Skeletal muscle cell (primary cell): Measurements from ENCODE around the gene IHH.

ENCODE experiments used
- DNase-seq: peaks from one replicate; pipeline ENCODE4 v3.0.0-alpha.2; 2010; ENCODE audit warnings: low read depth
- H3K4me3 ChIP-seq: 2 replicates; pipeline ENCODE4 v1.5.1; 2011; ENCODE audit warnings: low read depth, mild to moderate bottlenecking, control low read depth, low read length, moderate library complexity

Gene IHH

DNA sequence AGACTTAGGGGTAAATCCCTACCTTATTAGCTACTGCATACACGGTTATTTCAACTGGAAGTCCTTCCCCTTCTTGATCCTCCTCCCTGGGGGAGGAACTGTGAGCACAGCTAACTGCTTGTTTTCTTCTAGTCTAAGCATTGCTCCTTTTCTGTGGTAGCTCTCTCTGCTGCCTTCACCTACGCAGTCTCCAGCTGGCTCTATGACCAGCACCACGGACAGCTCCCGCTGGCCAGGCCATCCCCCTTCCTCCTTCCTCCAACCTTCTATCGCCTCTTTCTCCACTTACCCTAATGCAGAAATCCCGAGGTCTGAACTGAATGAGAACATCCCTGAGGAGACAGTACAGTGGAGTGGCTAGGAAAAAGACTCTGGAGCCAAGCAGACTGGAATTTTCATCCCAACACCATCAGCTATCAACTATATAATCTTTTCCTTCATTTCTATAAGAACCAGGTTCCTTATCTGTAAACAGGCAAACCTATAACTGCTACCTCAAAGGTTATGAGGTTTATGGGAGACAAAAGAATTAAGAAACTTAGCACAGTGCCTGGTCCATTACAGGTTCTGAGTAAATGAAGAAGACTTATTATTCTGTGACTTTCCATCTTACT lies 14.7 kb downstream of the IHH start:
- H3K4me3 ChIP-seq = no peak overlapping the region
- no peak for DNase-seq

DNA sequence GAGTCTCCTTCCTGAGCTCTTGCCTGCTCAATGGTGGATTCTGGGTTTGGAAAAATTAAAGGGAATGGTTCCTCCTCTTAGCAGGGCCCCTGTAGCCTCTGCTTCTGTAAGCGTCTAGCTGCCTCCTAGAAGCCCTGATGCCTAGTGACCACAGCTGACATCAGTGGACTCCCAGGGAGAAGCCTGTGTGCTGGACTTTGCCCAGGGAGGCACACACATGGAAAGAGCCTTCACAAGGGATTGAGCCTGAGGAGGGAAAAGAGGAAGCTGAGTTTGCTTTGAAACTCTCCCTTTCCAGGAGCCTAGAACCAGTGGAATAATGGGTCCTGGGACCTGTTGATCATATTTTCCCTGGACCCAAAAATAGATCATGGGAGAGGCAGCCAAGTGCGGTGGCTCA lies 18.0 kb downstream of the IHH start:
- DNase-seq = no peak
- no peak overlapping the region for H3K4me3 ChIP-seq

DNA sequence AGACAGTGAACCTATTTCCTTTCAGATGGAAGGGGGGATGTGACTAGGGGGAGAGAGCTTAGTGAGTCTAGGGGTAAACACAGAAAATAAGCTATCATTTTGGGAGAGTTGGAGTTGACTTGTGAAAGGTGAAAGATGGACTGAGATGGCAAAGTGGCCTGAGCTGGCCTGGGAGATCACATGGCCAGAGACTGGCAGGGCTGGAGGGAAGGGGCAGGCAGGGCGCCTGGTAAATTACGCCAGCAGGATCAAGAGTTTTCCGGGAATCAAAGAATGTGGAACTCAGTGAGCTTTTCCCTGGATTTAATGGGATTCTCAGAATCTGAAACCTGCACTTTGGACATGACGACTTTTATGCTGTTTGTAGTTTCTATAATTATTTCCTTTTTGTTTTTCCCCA lies 18.6 kb downstream of the IHH start:
- DNase-seq = no peak
- no peak overlapping the region for H3K4me3 ChIP-seq

DNA sequence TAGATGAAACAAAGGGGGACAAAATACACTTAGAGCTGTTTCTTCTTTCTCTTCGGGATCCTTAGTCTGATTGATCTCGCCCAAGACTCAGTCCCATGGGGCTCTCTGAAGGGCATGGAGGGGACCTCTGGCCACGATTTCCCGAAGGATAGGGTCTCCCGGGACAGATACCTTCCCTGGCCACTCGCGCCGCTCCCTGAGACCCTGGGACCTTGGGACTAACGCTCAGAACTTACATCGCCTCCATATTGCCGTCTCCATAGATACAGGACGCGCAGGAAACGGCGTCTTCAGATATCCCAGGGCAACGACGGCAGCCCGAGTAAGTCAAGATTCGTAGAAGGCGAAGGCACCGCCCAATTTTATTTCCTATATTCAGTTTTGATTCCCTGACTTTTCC lies 19.5 kb downstream of the IHH start, which contains the start of gene CFAP65:
CFAP65 (minus strand) TSS at position 265 of the 400 bp plus-strand sequence. CDS start 2,468 bp downstream, outside the sequence.
- H3K4me3 ChIP-seq = peak within 1 kb of the TSS; percentile 58
- DNase-seq = peak; percentile 15

DNA sequence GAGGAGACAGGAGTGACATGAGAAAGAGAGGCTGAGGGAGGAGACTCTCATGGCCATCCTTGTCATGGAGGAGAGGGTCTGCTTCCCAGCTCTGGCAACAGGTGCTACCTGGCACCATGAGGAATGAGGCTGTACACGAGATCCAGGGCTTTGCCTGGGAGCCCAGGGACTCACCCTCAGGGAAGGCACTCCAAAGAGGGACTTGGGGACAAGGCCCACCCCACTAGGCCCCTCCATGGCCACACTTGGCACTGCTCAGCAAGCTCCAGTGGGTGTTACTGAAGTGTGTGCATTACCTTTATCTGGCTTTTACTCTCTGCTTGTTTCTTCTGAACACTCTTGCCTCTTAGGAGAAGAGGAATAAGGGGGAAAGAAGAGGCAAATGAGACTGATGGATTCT lies 22.1 kb downstream of the IHH start:
- no peak for DNase-seq
- no peak overlapping the region for H3K4me3 ChIP-seq

- DNase-seq = no peak
- no peak overlapping the region for H3K4me3 ChIP-seq
Measured at GRCh38 chr2:219037783-219038499, 22.8 kb downstream of the IHH start.

DNA sequence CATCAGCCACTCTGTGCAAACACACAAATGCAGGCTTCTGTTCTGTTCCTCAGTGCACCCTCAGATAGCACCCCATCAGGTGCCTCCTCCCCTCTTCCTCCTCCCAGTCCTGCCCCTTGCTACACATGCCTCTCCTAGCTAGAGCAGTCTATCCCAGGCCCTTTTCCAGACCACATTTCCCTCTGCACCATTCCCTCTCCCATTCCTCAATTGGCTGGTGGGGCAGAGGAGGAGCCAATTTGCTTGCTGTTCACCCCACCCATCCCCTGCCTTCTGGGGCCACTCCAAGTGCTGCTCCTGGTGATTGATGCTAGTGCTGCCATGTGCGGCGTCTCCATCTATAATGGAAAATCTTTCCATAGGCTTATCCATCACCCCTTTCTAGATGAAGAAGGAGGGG lies 24.8 kb downstream of the IHH start:
- H3K4me3 ChIP-seq = no peak overlapping the region
- no peak for DNase-seq

DNA sequence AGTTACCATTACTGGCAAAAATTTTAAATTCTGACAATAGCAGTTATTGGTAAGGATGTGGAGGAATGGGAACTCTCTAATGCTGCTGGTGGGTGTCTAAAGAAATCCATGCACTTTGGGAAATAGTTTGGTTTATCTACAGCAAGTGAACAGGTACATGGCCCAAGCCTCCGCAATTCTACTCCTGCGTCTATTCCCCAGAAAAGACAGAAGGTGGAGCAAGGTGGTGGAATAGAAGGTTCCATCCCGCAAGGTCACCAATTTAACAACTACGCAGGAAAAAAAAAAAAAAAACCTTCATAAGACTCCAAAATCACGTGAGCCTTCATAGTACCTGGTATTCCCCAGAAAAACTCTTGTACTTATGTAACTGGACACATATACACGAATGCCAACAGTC lies 25.9 kb downstream of the IHH start:
- H3K4me3 ChIP-seq = no peak overlapping the region
- DNase-seq = no peak

DNA sequence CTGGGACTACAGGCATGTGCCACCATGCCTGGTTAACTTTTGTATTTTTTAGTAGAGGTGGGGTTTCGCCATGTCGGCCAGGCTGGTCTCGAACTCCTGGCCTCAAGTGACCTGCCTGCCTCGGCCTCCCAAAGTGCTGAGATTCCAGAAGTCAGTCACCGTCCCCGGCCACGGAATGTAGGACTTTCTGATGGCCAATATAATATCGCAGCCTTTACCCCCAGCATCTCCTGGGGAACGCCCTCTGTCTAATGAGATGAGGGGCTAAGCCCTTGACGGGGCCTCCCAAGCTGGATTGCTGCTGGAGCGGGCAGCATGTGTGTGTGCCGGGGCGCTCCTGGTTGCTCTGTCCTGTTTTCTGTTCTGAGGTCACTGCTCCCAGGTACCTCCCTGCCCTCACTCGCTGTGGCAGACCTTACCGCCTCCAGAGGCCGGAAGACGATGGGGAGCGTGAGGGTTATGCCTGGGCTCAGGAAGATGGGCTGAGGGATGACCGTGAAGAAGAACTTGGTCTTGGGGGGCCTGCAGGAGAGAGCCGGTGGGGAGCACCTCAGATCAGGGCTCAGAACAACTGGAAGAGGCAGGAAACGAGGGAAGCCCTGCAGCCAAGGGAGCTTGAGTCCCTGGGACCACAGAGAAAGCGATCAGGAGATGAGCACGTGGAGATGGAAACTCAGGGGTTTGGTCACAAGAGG lies 28.5 kb downstream of the IHH start:
- no peak overlapping the region for H3K4me3 ChIP-seq
- DNase-seq = no peak

- DNase-seq = no peak
- no peak overlapping the region for H3K4me3 ChIP-seq
Measured at GRCh38 chr2:219031005-219031738, 29.5 kb downstream of the IHH start.

- no peak overlapping the region for H3K4me3 ChIP-seq
Measured at GRCh38 chr2:219030177-219030940, 30.4 kb downstream of the IHH start.

GRCh38 chr2:219029829-219030165 lies 30.9 kb downstream of the IHH start:
- DNase-seq = peak; percentile 16
- H3K4me3 ChIP-seq = no peak overlapping the region

More at GRCh38 chr2:219030177-219030940, 30.4 kb downstream of the IHH start:
- no peak for DNase-seq

GRCh38 chr2:219028996-219029828 lies 31.5 kb downstream of the IHH start:
- DNase-seq = no peak
- H3K4me3 ChIP-seq = no peak overlapping the region

DNA sequence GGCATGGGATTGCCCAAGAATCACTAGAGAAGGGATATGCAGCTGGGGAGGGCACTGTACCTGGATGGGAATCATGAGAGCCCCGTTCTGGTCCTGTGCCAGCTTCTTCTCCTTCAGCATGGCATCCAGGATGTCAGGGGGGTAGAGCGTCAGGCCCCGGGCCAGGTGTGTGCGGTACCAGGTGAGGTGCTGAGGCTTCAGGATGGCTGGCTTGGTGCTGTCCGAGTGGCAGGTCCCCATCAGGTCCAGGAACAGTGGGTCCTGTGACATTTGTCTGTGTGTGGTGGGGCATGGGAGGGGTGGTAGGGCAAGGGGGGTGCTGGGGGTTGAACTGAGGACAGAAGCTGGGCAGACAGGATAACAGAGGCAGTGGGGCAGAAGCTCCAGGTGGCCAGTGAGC lies 32.6 kb downstream of the IHH start:
- H3K4me3 ChIP-seq = no peak overlapping the region
- no peak for DNase-seq

GRCh38 chr2:219027511-219028055 lies 33.1 kb downstream of the IHH start:
- no peak overlapping the region for H3K4me3 ChIP-seq
- DNase-seq = no peak

DNA sequence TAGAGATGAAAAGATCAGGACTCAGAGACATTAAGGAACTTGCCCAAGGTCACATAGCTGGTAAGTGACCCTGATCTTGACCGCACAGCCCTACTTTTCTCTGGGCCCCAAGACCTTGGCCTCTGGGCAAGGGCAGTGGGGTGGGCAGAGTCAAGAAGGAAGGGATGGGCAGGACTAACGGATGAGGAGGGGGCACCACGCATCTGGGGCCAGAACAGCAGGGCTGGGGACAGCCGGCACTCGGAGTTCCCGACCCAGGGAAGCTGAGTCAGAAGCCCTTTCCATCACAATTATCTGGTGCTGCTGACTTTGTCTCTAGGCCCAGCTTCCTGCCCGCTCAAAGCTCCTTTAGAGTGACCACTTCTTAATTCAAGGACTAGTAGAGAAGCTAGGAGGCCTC lies 33.8 kb downstream of the IHH start:
- DNase-seq = no peak
- no peak overlapping the region for H3K4me3 ChIP-seq

DNA sequence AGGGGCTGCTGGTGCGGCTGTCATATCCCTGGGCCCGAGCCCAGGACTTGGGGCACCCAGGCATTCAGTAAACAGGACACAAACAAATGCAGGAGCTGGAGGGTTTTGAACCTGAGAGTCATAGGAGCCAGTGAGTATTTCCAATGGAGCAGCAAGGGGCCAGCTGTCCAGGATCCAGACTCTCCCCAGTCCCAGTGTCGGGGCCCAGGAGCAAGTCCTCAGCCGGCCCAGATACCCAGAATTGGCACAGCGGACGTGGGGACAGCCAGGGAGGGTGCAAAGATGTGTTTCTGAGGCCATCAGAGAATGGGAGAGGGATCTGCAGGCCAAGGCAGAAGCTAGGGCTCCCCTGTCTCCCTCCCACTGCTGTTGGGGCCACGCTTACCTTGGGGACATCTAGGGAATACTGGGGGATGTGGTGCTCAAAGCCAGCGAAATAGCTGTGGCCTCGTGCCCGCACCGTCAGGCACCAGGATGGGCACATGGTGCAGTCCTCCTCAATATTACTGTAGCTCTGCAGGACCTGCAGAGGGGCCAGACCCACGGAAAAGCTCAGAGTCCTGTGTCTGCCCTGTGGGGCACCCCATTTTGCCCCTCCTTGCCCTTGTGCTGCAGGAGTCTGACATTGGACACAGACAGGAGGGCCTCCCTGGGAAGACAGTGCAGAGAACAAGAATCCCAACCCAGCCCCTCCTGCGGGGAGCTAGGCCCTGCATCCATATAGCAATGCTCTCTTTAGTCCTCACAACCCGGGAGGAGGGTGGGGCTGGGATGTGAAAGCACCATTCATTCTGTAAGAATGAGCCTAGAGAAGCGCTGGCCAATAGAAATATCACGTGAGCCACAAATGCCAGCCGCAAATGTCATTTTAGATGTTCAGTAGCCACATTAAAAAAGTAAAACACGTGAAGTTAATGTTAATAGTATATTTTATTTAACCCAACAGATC lies 34.8 kb downstream of the IHH start:
- no peak overlapping the region for H3K4me3 ChIP-seq
- no peak for DNase-seq
